SK-N-MC (cell line): ENCODE measurements around the gene REEP3.

Experiments
- EZH2 ChIP-seq: fragments of 200-600 bp; sonication (generic); IDR thresholded peaks from one replicate; pipeline ENCODE4 v1.6.1; 2017; ENCODE audit warnings: antibody characterized with exemption
- FOXP2 ChIP-seq: optimal IDR thresholded peaks from 2 replicates; pipeline ENCODE3; 2011; ENCODE audit warnings: mild to moderate bottlenecking, moderate library complexity; ENCODE audit not compliant: insufficient read depth; ENCODE audit errors: extremely low read length, control extremely low read depth
- POLR2AphosphoS5 ChIP-seq: IDR thresholded peaks from 2 replicates; pipeline ENCODE4 v1.6.1; 2012; ENCODE audit warnings: mild to moderate bottlenecking, low read depth, low read length, borderline replicate concordance

DNA sequence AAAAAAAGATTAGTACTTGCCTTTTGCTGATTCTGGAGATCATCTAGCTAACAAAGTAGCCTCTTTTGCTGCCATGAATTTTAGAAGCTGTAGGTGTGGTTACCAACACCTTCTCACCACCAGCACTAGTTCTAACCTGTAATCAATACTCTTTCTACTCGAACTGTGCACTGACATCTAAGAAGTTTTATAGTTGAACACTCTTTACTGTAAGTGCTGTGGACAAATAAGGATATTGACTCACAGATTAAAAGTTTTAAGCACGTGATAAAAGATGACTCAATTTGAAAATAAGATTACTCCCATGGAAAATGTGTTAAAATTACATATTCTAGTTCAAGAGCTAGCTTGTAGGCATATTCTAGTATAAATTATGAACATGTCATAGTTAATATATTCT is 89.9 kb downstream of the REEP3 start:
- TF ChIP-seq POLR2AphosphoS5, result no peak
- TF ChIP-seq EZH2, result no peak
- TF ChIP-seq FOXP2, result no peak
